ENCODE data around the gene PTPRB. TPM values are rescaled to one million over a fixed set of nuclear protein-coding genes. Genes with fewer than 3 reads are reported as not detected.

The PTPRB gene
- total and polyA plus RNA-seq, 2 of the 4 experiments (the other 2 are of a cell fraction): 4.1 to 6.5 TPM

DNA sequence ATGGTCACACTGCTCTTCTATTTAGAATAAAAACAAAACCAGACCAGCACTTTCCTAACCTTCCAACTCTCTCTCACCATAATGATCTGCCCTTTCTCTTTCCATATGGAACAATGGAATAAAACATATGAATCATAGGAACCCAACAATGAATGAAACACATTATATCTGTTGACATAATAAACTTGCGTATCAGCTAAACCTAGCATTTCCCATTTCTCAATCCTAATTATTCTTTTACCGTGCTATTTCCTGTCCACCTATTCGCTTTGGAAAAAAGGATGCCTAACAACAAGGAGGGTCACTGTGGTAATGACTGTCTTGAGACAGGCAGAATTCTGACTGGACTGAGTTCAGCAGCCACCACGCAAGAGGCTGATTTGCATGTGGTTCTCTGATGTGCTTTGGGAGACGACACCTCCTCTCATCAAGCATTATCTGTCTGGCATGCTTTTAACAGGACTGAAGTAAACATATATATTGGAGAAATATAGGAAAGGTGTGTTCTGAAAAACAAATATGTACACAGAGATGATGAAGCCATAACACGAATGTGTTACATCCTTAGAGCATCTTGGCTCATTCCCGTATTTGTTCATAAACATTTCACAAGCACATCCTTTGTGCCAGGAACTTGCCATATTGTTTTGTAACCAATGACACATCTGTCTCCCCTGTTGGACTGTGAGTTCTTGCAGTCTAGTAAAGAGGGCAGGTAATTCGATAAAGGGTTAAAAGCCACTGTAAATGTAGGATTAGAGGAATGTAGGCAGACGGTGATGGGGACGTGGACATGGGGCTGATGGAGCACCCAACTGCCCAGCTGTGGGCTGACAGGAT lies 87.7 kb downstream of the PTPRB start:
- no peak overlapping the region for H3K4me2 ChIP-seq (ENCODE audit: low read depth, low read length)
- H3K9me3 ChIP-seq (ENCODE audit: control insufficient read depth, insufficient read depth, low read length): no peaks in the 10 kb centered on the region
- dilution Hi-C loops (cut with HindIII; ENCODE audit: low sequenced_read_pairs, unreplicated experiment) (no loop called here), in situ Hi-C loops (cut with MboI; ENCODE audit: low sequenced_read_pairs) (no loop called here), intact Hi-C loops (cut with micrococcal nuclease) (no loop called here)
- TF ChIP-seq BHLHE40 (IDR thresholded peaks at IDR 0.05; ENCODE audit: low read depth, low read length) (no peak), FOS (IDR thresholded peaks at IDR 0.05; ENCODE audit: low read depth, low read length) (no peak), CHD1 (IDR thresholded peaks at IDR 0.05; ENCODE audit: low read depth, low read length) (no peak)
- no peaks in the 10 kb centered on the region for H3K4me1 ChIP-seq (ENCODE audit: control insufficient read depth, insufficient read depth, low read length)
- H2AK5ac ChIP-seq (ENCODE audit: low read depth, low read length): no peak overlapping the region
- H3K18ac ChIP-seq (ENCODE audit: low read depth, low read length): no peak overlapping the region
- no peak overlapping the region for H4K5ac ChIP-seq (ENCODE audit: low read depth, low read length)
- no peaks in the 10 kb centered on the region for H3K79me1 ChIP-seq (ENCODE audit: low read depth in 1 of 2, low read length in 2 of 2)
- no peak overlapping the region for H2AK9ac ChIP-seq (replicated peaks; ENCODE audit: low read depth, low read length, poor library complexity)
- BruUV-seq (replicated peaks): no TSS peak
- ATAC-seq (ENCODE audit: low read depth) (no peak), DNase-seq (no peak)
- no peak overlapping the region for H2AFZ ChIP-seq (replicated peaks; ENCODE audit: low read length, poor library complexity)
- H3K27ac ChIP-seq (ENCODE audit: insufficient read depth, low read length): no peak overlapping the region
- H3K27me3 ChIP-seq (ENCODE audit: control insufficient read depth, insufficient read depth, low read length): no peaks in the 10 kb centered on the region
- no peak overlapping the region for H3K4me3 ChIP-seq (ENCODE audit: insufficient read depth, low read depth, low read length)
- 51% methylated on average over 3 of the region's 10 CpGs; no CpG with 5 or more reads in 1 of the 2 experiments for WGBS, 2 experiments (ENCODE audit: extremely low coverage in 2 of 2, insufficient read length in 1 of 2)
- ChIA-PET POLR2A (ENCODE audit: unreplicated experiment) (no interaction called here), CTCF (interaction anchor here (0.6 kb wide), 1 partner anchor 590 kb away, joined by 3 read pairs; no protein-coding TSS in a partner anchor)
- no peak overlapping the region for H2BK15ac ChIP-seq (ENCODE audit: low read depth, low read length)
- no peaks in the 10 kb centered on the region for H4K20me1 ChIP-seq (ENCODE audit: insufficient read depth, low read length)
- H3K23ac ChIP-seq (ENCODE audit: low read depth, low read length): no peak overlapping the region
- no peak overlapping the region for H3K14ac ChIP-seq (replicated peaks; ENCODE audit: low read depth, low read length)
- no peak overlapping the region for H3K9ac ChIP-seq (ENCODE audit: low read depth, low read length)
- no peaks in the 10 kb centered on the region for H3K36me3 ChIP-seq (ENCODE audit: control insufficient read depth, insufficient read depth, low read length)
- H2BK20ac ChIP-seq (ENCODE audit: low read depth, low read length): no peak overlapping the region
- no peak overlapping the region for H4K91ac ChIP-seq (ENCODE audit: insufficient read depth, low read depth, low read length)
- no peaks in the 10 kb centered on the region for H3K9me1 ChIP-seq (ENCODE audit: insufficient read depth, low read length)
- H4K8ac ChIP-seq (ENCODE audit: low read depth in 2 of 2, low read length in 2 of 2): no peak overlapping the region
- no peak overlapping the region for H3K56ac ChIP-seq (ENCODE audit: extremely low read depth, insufficient read depth, low read length)
- no peak overlapping the region for H2BK120ac ChIP-seq (ENCODE audit: low read depth, low read length)
- no peak overlapping the region for H3K4ac ChIP-seq (ENCODE audit: low read depth, low read length)
- H2BK5ac ChIP-seq (ENCODE audit: low read depth, low read length, poor library complexity, severe bottlenecking): no peak overlapping the region
